HG03135 (cell line): ENCODE data around the gene RECK.
A peak's percentile ranks its signal among the peaks of the same experiment; 100 is the strongest.
"Not testable (repeated sequence)": the region's sequence is repeated elsewhere in the genome, so short reads cannot be mapped to it uniquely, and the experiment has no call there.

Experiments used
- ATAC-seq: cut with Tn5 transposase; IDR thresholded peaks from one replicate; pipeline ENCODE4 v1.9.1; 2021; ENCODE audit warnings: mild to moderate bottlenecking, moderate library complexity; ENCODE audit not compliant: unreplicated experiment

RECK gene, protein sequence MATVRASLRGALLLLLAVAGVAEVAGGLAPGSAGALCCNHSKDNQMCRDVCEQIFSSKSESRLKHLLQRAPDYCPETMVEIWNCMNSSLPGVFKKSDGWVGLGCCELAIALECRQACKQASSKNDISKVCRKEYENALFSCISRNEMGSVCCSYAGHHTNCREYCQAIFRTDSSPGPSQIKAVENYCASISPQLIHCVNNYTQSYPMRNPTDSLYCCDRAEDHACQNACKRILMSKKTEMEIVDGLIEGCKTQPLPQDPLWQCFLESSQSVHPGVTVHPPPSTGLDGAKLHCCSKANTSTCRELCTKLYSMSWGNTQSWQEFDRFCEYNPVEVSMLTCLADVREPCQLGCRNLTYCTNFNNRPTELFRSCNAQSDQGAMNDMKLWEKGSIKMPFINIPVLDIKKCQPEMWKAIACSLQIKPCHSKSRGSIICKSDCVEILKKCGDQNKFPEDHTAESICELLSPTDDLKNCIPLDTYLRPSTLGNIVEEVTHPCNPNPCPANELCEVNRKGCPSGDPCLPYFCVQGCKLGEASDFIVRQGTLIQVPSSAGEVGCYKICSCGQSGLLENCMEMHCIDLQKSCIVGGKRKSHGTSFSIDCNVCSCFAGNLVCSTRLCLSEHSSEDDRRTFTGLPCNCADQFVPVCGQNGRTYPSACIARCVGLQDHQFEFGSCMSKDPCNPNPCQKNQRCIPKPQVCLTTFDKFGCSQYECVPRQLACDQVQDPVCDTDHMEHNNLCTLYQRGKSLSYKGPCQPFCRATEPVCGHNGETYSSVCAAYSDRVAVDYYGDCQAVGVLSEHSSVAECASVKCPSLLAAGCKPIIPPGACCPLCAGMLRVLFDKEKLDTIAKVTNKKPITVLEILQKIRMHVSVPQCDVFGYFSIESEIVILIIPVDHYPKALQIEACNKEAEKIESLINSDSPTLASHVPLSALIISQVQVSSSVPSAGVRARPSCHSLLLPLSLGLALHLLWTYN

DNA sequence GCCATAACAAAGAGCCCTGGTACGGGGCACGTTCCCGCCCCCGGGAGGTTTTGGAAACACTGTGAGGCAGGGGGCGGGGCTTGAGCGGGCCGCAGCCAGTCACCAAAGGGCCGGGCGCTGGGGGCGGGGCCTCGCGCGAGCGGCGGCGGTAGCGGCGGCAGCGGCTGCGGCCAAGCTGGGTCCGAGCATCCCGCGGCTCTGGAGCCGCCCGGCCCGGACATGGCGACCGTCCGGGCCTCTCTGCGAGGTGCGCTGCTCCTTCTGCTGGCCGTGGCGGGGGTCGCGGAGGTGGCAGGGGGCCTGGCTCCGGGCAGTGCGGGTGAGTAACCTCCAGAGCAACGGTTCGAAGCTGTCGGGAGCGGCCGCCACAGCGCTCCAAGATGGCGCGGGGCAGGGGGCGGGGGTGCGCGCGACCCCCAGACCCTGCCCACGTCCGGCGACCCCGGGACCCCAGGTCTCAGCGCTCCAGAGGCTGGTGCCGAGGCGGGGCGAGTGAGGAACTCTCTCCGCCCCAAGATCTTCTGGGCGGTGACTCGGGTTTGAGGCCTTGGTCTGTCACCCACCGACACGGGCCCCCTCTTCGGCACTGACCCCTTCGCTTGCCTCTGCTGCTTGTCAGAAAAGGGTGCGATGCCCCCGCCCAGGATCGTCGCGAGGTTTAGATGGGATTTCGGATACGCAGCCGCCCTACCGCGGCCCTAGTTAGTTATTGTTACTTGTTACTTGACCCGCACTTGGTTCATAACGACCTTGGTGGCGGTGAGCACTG, at the start of gene RECK:
RECK (plus strand) TSS at position 134 of the 769 bp plus-strand sequence; CDS start at position 220, 86 bp downstream.
- ATAC-seq: peak; percentile 73

DNA sequence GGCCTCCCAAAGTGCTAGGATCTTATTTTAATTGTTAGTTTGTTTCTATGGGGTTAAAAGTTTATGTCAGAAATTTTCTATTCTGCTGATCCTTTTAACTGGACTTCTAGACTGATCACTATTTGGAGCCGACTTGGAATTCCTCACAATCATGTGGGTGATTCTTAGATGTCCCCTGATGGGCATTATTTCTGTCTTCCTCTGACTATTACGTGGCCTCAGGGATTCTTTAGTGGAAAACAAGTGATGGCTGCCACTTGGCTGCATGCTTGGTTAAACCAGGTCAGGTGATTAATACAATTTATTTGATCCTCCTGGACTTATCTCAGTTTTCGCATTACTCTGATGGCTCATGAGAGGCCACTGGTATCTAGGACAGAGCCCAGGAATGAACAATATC, 46.6 kb upstream of the RECK start:
- ATAC-seq: no peak

- not testable (repeated sequence) for ATAC-seq
Observed at GRCh38 chr9:35993136-35993535, 43.6 kb upstream of the RECK start.

DNA sequence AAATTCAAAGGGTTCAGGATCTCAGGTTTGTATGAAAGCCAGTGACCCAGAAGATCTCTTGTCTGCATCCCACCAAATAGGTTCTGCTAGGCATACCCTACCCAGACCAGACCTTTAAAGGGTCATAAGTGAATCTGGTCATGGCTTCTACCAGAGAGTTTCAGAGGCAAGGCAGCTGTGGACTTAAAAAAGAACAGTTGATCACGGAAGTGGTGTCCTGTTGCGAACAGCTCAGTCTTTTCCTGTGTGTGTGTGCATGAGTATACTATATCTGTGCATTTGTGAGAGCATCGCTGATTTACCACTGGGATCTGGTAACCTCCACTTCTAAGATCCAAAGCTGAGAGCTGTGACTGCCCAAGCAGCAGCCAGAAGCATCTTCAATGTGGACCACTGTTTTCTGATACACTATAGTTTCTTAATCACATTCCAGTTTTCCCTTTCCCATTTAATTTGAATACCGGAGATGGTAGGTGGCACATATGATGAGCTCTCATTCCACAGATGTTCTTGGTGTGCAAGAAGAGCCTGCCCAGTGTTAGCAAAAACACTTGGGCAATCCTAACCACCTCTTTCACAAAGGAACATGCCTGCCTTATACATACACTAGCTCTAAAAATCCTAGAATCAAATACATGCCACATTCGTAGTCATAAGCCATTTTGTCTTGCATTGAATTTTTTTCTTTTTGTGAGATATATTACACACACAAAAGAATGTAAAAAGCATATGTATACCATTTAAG, 42.6 kb upstream of the RECK start:
- no peak for ATAC-seq

GRCh38 chr9:35994959-35995358, 41.8 kb upstream of the RECK start:
- no peak for ATAC-seq

GRCh38 chr9:35996358-35996970, 40.2 kb upstream of the RECK start:
- ATAC-seq: no peak

GRCh38 chr9:35997016-35997415, 39.7 kb upstream of the RECK start:
- ATAC-seq: not testable (repeated sequence)

GRCh38 chr9:35998333-35998732, 38.4 kb upstream of the RECK start:
- ATAC-seq: no peak

DNA sequence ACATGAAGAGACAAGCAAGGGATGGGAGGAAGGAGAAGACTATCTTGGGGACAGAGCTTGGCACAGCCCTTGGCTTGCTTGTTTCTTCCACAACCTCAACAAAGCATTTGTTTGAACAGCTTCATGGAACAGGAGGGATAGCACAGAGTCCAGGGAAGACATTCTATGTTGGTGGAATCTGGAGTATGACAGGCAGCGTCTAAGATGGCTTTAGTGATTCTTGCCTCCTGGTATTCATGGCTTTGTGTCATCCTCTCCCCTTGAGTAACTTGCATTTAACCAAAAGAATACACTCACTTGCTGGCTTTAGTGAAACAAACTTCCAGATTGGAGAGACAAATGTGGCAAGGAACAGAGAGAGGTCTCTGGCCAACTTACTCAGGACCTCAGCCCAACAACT, 30.8 kb upstream of the RECK start:
- no peak for ATAC-seq

- ATAC-seq: no peak
Observed at GRCh38 chr9:36006549-36007315, 30.0 kb upstream of the RECK start.

- ATAC-seq: peak; percentile 48
Observed at GRCh38 chr9:36007316-36007708, 29.4 kb upstream of the RECK start.

GRCh38 chr9:36007852-36008251, 28.9 kb upstream of the RECK start:
- no peak for ATAC-seq

DNA sequence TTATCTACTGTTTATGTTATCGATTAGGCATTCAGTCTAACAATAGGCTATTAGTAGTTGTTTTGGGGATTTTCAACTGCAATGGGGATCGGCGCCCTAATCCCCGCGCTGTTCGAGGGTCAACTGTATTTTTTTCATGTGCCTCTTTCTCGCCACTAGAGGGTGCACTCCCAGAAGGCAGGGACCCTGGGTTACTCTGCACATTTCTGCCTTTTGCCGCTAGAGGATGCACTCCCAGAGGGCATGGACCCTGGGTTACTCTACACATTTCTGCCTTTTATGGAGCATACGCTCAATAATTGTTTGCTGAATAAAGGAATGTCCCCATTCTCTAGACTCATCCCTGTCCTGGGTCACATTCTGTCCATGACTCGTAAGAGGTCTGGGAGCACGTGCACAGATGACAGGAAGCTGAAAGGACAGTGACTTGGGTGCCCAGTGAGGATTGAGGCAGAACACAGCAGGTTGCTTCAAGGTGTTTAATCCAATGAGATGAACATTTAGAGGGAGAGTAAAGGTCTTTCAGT, 27.9 kb upstream of the RECK start:
- no peak for ATAC-seq

DNA sequence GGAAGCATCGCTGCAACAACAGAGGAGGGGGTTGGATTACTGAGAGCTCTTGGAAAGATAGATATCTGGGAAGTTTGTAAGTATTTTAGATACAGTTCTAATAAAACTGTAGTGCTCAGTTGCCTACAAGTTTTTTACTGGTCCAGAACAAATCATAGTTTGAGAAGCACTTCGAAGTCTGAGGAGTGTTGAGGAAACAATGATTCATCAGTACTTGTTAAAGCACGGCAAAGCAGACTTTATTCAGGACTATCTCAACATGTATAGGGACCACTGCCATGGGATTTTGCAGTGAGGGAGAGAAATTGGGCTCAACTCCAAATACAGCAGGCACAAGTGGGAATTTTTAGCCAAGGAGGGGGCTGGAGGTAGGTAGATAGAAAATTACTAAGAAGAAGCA, 25.3 kb upstream of the RECK start:
- no peak for ATAC-seq

- no peak for ATAC-seq
Observed at GRCh38 chr9:36017278-36017677, 19.4 kb upstream of the RECK start.

GRCh38 chr9:36018129-36018528, 18.6 kb upstream of the RECK start:
- no peak for ATAC-seq

DNA sequence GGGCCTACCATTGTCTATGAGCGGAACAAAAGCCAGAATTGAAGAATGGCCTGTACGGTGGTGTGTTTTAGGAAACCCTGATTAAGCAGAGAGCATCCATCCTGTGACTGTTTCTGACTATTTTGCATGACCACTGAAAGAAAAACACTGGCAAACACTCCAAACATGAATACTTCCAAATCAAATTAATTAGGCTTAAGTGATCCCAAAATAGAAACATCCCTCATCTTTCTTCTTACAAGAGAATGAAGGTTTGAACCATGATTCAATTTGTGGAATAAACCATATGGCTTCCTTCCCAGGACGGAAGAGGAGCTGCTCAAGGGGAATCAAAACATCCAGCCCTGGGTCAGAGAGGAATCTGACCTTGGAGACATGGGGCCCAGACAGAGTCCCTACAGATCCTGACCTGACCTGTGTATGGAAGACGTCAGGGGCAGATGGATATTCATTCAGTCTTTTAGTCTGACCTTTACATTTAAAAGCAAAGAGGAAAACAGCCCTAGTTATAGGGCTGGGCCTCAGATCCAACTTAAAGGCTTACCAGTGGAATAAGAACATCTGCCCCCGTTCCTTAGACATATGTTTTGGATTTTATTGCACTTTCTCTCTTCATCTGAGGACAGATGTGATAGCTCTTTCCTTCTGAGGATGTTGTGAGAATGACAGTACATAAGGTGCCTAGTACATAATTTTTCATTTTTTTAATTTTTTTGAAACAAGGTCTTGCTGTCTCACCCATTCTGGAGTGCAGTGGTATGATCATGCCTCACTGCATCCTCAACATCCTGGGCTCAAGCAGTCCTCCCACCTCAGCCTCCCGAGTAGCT, 17.6 kb upstream of the RECK start:
- no peak for ATAC-seq

GRCh38 chr9:36021968-36022367, 14.7 kb upstream of the RECK start:
- no peak for ATAC-seq
